GM23338 (cell line): ENCODE data around the gene SYNDIG1L. TPM values are rescaled to one million over a fixed set of nuclear protein-coding genes. Genes with fewer than 3 reads are reported as not detected.
A peak's percentile ranks its signal among the peaks of the same experiment; 100 is the strongest.

ENCODE experiments used
- ATAC-seq: fragments of 200-7000 bp; cut with Tn5 transposase; 3 replicates; pipeline ENCODE4 v1.9.1; 2020
- DNase-seq: peaks from one replicate; pipeline ENCODE4 v3.0.0-alpha.2; 2015; ENCODE audit warnings: low spot score
- H2AFZ ChIP-seq: fragments of 200-600 bp; sonication (generic); 2 replicates; pipeline ENCODE4 v1.8.0; 2016; ENCODE audit warnings: antibody characterized with exemption, mild to moderate bottlenecking, moderate library complexity
- H3F3A ChIP-seq: fragments of 200-600 bp; sonication (generic); replicated peaks from 2 replicates; pipeline ENCODE4 v1.8.0; 2017; ENCODE audit warnings: antibody characterized with exemption, mixed run types, low read depth
- H3K27ac ChIP-seq: fragments of 200-600 bp; sonication (generic); 2 replicates; pipeline ENCODE4 v1.6.1; 2016; ENCODE audit warnings: low read depth
- H3K27me3 ChIP-seq: fragments of 200-600 bp; sonication (generic); 2 replicates; pipeline ENCODE4 v1.8.0; 2016; ENCODE audit warnings: mild to moderate bottlenecking, mixed run types, moderate library complexity; ENCODE audit not compliant: insufficient read depth
- H3K36me3 ChIP-seq: fragments of 200-600 bp; sonication (generic); 2 replicates; pipeline ENCODE4 v1.8.0; 2016; ENCODE audit warnings: mild to moderate bottlenecking; ENCODE audit not compliant: insufficient read depth
- H3K4me1 ChIP-seq: fragments of 200-600 bp; sonication (generic); 2 replicates; pipeline ENCODE4 v1.8.0; 2016; ENCODE audit warnings: mild to moderate bottlenecking, moderate library complexity; ENCODE audit not compliant: insufficient read depth
- H3K4me2 ChIP-seq: fragments of 200-600 bp; sonication (generic); 2 replicates; pipeline ENCODE4 v1.7.1; 2017; ENCODE audit warnings: mixed run types
- H3K4me3 ChIP-seq: fragments of 200-600 bp; sonication (generic); 2 replicates; pipeline ENCODE4 v1.6.1; 2016; ENCODE audit warnings: mixed run types
- H3K79me2 ChIP-seq: fragments of 200-600 bp; sonication (generic); replicated peaks from 2 replicates; pipeline ENCODE4 v1.8.0; 2017; ENCODE audit warnings: mild to moderate bottlenecking; ENCODE audit not compliant: insufficient read depth
- H3K9me2 ChIP-seq: fragments of 200-600 bp; sonication (generic); 2 replicates; pipeline ENCODE4 v1.8.0; 2017; ENCODE audit not compliant: insufficient read depth
- H4K20me1 ChIP-seq: fragments of 200-600 bp; sonication (generic); replicated peaks from 2 replicates; pipeline ENCODE4 v1.8.0; 2017; ENCODE audit warnings: mild to moderate bottlenecking; ENCODE audit not compliant: insufficient read depth
- H3K27ac Mint-ChIP-seq: 2 replicates; pipeline ENCODE4 v1.8.0; 2020; ENCODE audit warnings: inconsistent platforms, mild to moderate bottlenecking, moderate library complexity, mixed read lengths
- H3K27me3 Mint-ChIP-seq: 3 replicates; pipeline ENCODE4 v1.8.0; 2022; ENCODE audit warnings: low read depth, mild to moderate bottlenecking, moderate library complexity, mixed read lengths, inconsistent platforms; ENCODE audit not compliant: insufficient read depth, poor library complexity
- H3K36me3 Mint-ChIP-seq: 3 replicates; pipeline ENCODE4 v1.8.0; 2021; ENCODE audit warnings: low read depth, mild to moderate bottlenecking, inconsistent platforms, moderate library complexity, mixed read lengths
- H3K4me1 Mint-ChIP-seq: 3 replicates; pipeline ENCODE4 v1.8.0; 2020; ENCODE audit warnings: mild to moderate bottlenecking, inconsistent platforms, mixed read lengths
- H3K4me3 Mint-ChIP-seq: 3 replicates; pipeline ENCODE4 v1.8.0; 2021; ENCODE audit warnings: moderate library complexity, mild to moderate bottlenecking, inconsistent platforms, mixed read lengths
- H3K9me3 Mint-ChIP-seq: 3 replicates; pipeline ENCODE4 v1.8.0; 2020; ENCODE audit warnings: moderate library complexity, mild to moderate bottlenecking, inconsistent platforms, mixed read lengths
- CREB1 ChIP-seq: fragments of 250-450 bp; sonication (Bioruptor Pico); IDR thresholded peaks from 2 replicates; pipeline ENCODE4 v1.5.0; 2020; ENCODE audit warnings: low read depth, mild to moderate bottlenecking, moderate library complexity
- CTCF ChIP-seq, 2 experiments: fragments of 200-600 bp in 1 of 2; sonication (generic) in 1 of 2; conservative IDR thresholded peaks; 2 replicates each; pipeline versions ENCODE4 v1.5.1 to v1.6.1; 2016 to 2017; ENCODE audit warnings: antibody characterized with exemption in 2 of 2, low read depth in 2 of 2, mild to moderate bottlenecking in 2 of 2, moderate library complexity in 1 of 2
- EZH2 ChIP-seq: fragments of 200-600 bp; sonication (generic); IDR thresholded peaks from one replicate; pipeline ENCODE4 v1.8.0; 2017; ENCODE audit warnings: antibody characterized with exemption, mild to moderate bottlenecking, low read depth; ENCODE audit not compliant: unreplicated experiment
- EZH2phosphoT487 ChIP-seq: fragments of 200-600 bp; sonication (generic); IDR thresholded peaks from one replicate; pipeline ENCODE4 v1.8.1; 2018; ENCODE audit warnings: antibody characterized with exemption; ENCODE audit not compliant: unreplicated experiment
- JUNB ChIP-seq: IDR thresholded peaks from one replicate; pipeline ENCODE4 v1.6.1; 2016; ENCODE audit warnings: antibody characterized with exemption; ENCODE audit not compliant: unreplicated experiment
- STAT1 ChIP-seq: IDR thresholded peaks from one replicate; pipeline ENCODE4 v1.6.1; 2016; ENCODE audit warnings: antibody characterized with exemption; ENCODE audit not compliant: unreplicated experiment
- ZNF114 ChIP-seq: fragments of 250-450 bp; sonication (Bioruptor Pico); IDR thresholded peaks from 2 replicates; pipeline ENCODE4 v1.5.0; 2020; ENCODE audit warnings: mild to moderate bottlenecking, moderate library complexity
- ZNF462 ChIP-seq: fragments of 250-450 bp; sonication (Bioruptor Pico); IDR thresholded peaks from 2 replicates; pipeline ENCODE4 v1.5.0; 2020; ENCODE audit warnings: mild to moderate bottlenecking, moderate library complexity
- polyA plus RNA-seq: library from polyadenylated mRNA; unstranded; fragments of >200 nt; fragmentation: Nextera tagmentation; extraction: Ambion mirVana; gene quantifications from 2 replicates; pipeline ENCODE4 v1.2.1, GENCODE V29; 2016
- total RNA-seq: library from RNA; depleted of rRNA; stranded (reverse); fragments of >200 nt; shearing (Covaris generic); gene quantifications from 2 replicates; pipeline ENCODE4 v1.2.3, GENCODE V29; 2014
- TF ChIP-seq, protein P1 (sequence below): IDR thresholded peaks from 2 replicates; pipeline ENCODE4 v1.6.1; 2016; ENCODE audit warnings: antibody characterized with exemption

SYNDIG1L gene
- total and polyA plus RNA-seq, 2 experiments from 2014 or later = 0.65 to 2.1 TPM

DNA sequence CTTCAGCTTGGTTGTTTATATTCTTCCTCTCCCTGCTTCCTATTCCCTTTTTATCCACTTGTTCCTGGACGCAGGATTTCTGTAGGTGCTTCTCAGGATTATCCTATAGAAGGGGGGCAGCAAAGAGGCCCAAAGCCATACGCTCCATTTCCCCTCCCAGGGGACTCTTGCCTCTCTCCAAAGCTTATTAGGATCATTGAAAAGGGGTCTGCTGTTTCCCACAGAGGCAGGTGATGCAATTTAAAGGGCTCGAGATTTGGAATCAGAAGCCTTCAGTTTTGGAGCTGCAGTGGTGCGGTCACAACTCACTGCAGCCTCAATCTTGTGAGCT, 31.5 kb upstream of the SYNDIG1L start (continued):
- no peak for TF ChIP-seq ZNF462
- TF ChIP-seq ZNF114 (CRISPR knock-in tag) = no peak
- no peak for TF ChIP-seq STAT1
- no peak for TF ChIP-seq JUNB
- TF ChIP-seq EZH2phosphoT487 = no peak
- TF ChIP-seq EZH2 = no peak
- TF ChIP-seq, protein P1, sequence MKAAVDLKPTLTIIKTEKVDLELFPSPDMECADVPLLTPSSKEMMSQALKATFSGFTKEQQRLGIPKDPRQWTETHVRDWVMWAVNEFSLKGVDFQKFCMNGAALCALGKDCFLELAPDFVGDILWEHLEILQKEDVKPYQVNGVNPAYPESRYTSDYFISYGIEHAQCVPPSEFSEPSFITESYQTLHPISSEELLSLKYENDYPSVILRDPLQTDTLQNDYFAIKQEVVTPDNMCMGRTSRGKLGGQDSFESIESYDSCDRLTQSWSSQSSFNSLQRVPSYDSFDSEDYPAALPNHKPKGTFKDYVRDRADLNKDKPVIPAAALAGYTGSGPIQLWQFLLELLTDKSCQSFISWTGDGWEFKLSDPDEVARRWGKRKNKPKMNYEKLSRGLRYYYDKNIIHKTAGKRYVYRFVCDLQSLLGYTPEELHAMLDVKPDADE = no peak
- TF ChIP-seq CREB1 = no peak

- no peak overlapping the region for H3K27ac Mint-ChIP-seq
- Histone ChIP-seq H2AFZ (no peak overlapping the region), H3K27me3 (no peaks in the 10 kb centered on the region), H3K79me2 (no peaks in the 10 kb centered on the region), H3K36me3 (no peaks in the 10 kb centered on the region), H4K20me1 (no peaks in the 10 kb centered on the region), H3K4me3 (no peak overlapping the region), H3K4me1 (peaks cover 6% of the 10 kb centered on the region; the same call in 1 of the 2 replicates), H3F3A (no peaks in the 10 kb centered on the region), H3K9me2 (no peaks in the 10 kb centered on the region), H3K27ac (no peak overlapping the region), H3K4me2 (no peak overlapping the region)
- peaks cover 12% of the 10 kb centered on the region; the same call in 2 of the 3 replicates for H3K4me1 Mint-ChIP-seq
- peaks cover 7% of the 10 kb centered on the region for H3K36me3 Mint-ChIP-seq
- H3K4me3 Mint-ChIP-seq = no peak overlapping the region
- H3K9me3 Mint-ChIP-seq = peaks cover 27% of the 10 kb centered on the region
- ATAC-seq (peak; percentile 26), DNase-seq (no peak)
- H3K27me3 Mint-ChIP-seq = peaks cover 5% of the 10 kb centered on the region
- TF ChIP-seq, protein P1 = no peak
- TF ChIP-seq CTCF (conservative IDR thresholded peaks at IDR 0.05; ENCODE audit: low read depth in 2 of 2) = peak in 1 of 2 experiments; percentile 27; a peak in 2 of 4 replicates
Measured at GRCh38 chr14:74456684-74457564, 30.9 kb upstream of the SYNDIG1L start.
